GM10266 (cell line): ENCODE results near the gene ITGB8.

Experiments
- DNase-seq: peaks from one replicate; pipeline ENCODE4 v3.0.0; 2012; ENCODE audit errors: extremely low spot score
- CTCF ChIP-seq: IDR thresholded peaks from 2 replicates; pipeline ENCODE4 v1.5.1; 2012; ENCODE audit warnings: mild to moderate bottlenecking, low read depth; ENCODE audit not compliant: control insufficient read depth, insufficient read depth; ENCODE audit errors: missing control alignments

The ITGB8 gene

DNA sequence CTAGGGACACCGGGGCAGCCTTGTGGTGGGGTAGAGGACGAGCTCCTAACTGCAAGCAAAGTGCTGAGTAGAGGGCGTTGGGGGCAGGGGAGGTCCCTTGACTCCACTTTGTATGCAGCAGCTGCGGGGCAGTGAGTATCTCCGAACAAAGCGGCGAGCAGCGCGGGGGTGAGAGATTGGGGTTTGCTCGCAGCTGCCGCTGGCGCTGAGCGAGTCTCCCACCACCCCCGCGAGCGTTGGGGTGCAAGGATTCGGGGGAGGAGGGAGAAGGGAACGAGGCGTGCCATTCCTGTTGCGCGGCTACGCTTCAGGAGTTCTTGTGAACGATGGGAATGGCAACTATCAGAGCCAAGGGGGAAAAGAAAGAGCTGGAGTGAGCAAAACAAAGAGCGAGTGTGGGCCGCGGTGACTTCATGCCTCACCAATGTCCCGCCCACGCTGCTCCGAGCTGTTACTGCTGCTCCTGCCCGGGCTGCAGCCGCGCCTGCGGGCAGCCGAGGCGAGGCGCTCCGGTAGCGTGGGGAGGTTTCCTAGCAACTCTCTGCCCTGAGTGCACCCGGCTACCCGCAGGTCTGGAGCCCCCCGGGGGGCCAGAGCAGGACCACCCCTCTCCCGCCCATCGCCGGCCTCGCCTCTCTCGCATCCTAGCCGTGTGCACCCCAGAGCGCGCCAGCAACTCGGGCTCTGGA, at the start of gene ITGB8:
Gene ITGB8 (plus strand): TSS at position 662 of the 689 bp plus-strand sequence. CDS start 907 bp downstream, outside the sequence.
- peak; percentile 81 for DNase-seq
- TF ChIP-seq CTCF: no peak

DNA sequence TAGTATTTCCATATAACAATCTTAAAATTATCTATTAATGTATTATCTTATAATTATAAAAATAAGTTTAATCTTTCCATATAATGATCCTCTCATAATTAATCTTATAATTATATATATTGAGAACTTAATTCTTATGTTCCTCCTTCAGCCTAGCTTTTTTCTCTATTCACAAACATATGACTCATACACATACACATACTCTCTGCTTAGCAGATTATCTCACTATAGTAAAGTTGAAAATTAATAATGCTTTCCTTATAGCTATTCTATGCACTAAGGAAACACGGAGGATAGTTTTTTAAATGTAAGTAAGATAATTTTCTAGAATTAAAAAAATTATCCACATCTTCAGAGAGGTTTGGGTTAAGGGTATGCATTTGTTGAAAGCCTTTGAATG, 47.7 kb upstream of the ITGB8 start:
- DNase-seq: no peak
- no peak for TF ChIP-seq CTCF

- no peak for DNase-seq
- no peak for TF ChIP-seq CTCF
These were observed 47.3 kb upstream of the ITGB8 start for GRCh38 chr7:20283385-20283784.

DNA sequence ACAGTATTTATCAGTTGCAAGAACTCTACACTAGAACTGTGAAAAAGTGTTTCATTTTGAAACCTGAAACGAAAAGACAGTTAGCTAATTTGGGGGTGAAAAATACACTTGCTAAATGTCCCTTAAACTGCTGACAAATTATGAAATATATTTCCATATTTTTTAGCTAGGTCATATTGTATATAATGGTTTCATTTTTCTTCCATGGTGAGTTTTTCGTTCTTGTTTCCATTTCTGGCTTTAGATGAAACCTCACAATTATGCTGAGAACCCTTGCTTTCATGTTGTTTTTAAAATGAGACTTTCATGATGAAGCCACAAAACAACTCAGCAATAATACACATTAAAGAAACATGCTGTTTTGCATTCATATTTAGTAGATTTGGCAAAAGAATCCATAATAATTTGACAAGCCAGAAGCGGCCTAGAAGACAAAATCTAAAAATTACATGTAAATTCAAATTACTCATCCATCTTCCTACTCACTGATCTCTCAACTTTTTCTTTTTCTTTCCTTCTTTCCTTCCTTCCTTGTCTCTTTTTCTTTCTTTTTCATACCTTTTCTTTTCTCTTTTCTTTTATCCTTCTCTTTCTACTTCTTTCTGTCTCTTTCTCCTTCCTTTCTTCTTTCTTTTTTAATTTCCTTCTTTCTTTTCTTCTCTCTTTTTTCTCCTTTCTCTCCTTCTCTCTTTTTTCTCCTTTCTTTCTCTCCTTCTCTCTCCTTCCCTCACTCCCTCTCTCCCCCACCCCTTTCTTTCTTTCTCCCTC, 46.5 kb upstream of the ITGB8 start:
- no peak for TF ChIP-seq CTCF
- DNase-seq: no peak

DNA sequence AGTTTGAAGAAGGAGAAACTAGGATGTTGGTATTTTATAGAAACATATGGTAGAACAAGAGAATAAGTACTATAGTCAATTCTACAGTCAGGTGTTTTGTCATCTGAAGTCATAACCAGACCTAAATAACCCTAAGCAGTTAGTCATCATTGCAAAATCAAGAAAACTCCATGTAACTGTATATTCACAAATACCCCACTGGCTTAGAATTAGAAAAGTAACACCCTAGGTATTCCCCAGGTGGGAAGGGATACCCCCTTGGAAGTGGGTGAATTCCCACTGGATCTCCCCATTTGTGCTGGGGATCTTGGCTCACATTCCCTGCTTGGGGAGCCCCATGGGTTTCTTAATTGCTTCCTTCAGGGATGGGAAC, 45.9 kb upstream of the ITGB8 start:
- no peak for TF ChIP-seq CTCF
- no peak for DNase-seq

- no peak for TF ChIP-seq CTCF
These were observed 43.4 kb upstream of the ITGB8 start for GRCh38 chr7:20287317-20287716.

DNA sequence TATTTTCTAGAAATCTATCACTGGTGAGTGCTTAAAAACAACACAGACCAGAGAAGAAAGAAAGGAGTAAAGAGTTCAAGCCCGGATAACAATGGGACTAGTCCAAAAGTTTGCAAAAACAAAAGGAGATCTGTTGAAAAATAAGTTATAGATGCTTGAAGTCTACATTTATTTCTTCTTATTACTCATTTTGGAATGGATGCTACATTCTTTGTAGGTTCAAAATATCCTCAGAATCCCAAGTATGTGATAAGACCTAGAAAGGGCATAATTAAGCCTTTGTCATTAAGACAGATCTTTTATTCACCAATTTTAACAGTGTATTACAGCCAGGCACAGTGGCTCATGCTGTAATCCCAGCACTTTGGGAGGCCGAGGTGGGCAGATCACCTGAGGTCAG, 42.7 kb upstream of the ITGB8 start:
- no peak for TF ChIP-seq CTCF

More at GRCh38 chr7:20287317-20287716, 43.4 kb upstream of the ITGB8 start:
- DNase-seq: no peak

More for the DNA sequence above, 42.7 kb upstream of the ITGB8 start:
- no peak for DNase-seq
